NCI-H2227 (cell line): Measurements from ENCODE around the gene CD8B.

Experiments used
- DNase-seq: peaks from one replicate; lab custom pipeline; 2025; ENCODE audit not compliant: unreplicated experiment; lab: John Stamatoyannopoulos, UW

The CD8B gene

GRCh38 chr2:86775338-86775737, 86.3 kb downstream of the CD8B start:
- no peak for DNase-seq

GRCh38 chr2:86774862-86775261, 86.8 kb downstream of the CD8B start:
- DNase-seq, result no peak

- DNase-seq, result no peak
These were observed 89.1 kb downstream of the CD8B start for GRCh38 chr2:86772611-86773010.

GRCh38 chr2:86770816-86771301, 90.8 kb downstream of the CD8B start:
- no peak for DNase-seq

GRCh38 chr2:86769838-86770237, 91.8 kb downstream of the CD8B start:
- DNase-seq, result no peak

GRCh38 chr2:86768189-86768949, 93.3 kb downstream of the CD8B start:
- DNase-seq, result no peak
